HCT116 (cell line): ENCODE data around the gene MMS22L.

Experiments
- EGR1 ChIP-seq: IDR thresholded peaks from 2 replicates; pipeline ENCODE4 v1.6.1; 2012; ENCODE audit warnings: low read depth
- FOSL1 ChIP-seq: IDR thresholded peaks from 2 replicates; pipeline ENCODE4 v1.6.1; 2012; ENCODE audit warnings: low read depth
- POLR2A ChIP-seq: IDR thresholded peaks from 2 replicates; pipeline ENCODE4 v1.7.0; 2011; ENCODE audit warnings: borderline replicate concordance; ENCODE audit not compliant: insufficient read depth, insufficient read length; ENCODE audit errors: extremely low read depth
- POLR2AphosphoS5 ChIP-seq: IDR thresholded peaks from 2 replicates; pipeline ENCODE4 v1.6.1; 2011; ENCODE audit warnings: mild to moderate bottlenecking, low read depth, low read length, moderate library complexity
- RAD21 ChIP-seq: IDR thresholded peaks from 2 replicates; pipeline ENCODE4 v1.6.1; 2012; ENCODE audit warnings: low read depth, mild to moderate bottlenecking
- SIN3A ChIP-seq: IDR thresholded peaks from 2 replicates; pipeline ENCODE4 v1.6.1; 2012; ENCODE audit warnings: low read depth
- SP1 ChIP-seq: IDR thresholded peaks from 2 replicates; pipeline ENCODE4 v1.6.1; 2012; ENCODE audit warnings: low read depth
- SRF ChIP-seq: IDR thresholded peaks from 2 replicates; pipeline ENCODE4 v1.6.1; 2012; ENCODE audit warnings: low read depth
- TCF7L2 ChIP-seq: IDR thresholded peaks from 2 replicates; pipeline ENCODE4 v1.7.0; 2011; ENCODE audit warnings: borderline replicate concordance, inconsistent platforms; ENCODE audit not compliant: insufficient read depth, insufficient read length; ENCODE audit errors: extremely low read depth
- YY1 ChIP-seq: IDR thresholded peaks from 2 replicates; pipeline ENCODE4 v1.6.1; 2011; ENCODE audit warnings: low read length, low read depth, moderate library complexity, mild to moderate bottlenecking; ENCODE audit not compliant: insufficient replicate concordance; ENCODE audit errors: extremely low read depth
- ZNF274 ChIP-seq: fragments of 200-500 bp; sonication (Bioruptor generic); IDR thresholded peaks from 2 replicates; pipeline ENCODE4 v1.6.1; 2014; ENCODE audit warnings: mild to moderate bottlenecking, low read depth, low read length, inconsistent platforms
- TF ChIP-seq, protein P1 (sequence below): IDR thresholded peaks from 2 replicates; pipeline ENCODE4 v1.6.1; 2012
- TF ChIP-seq, protein P2 (sequence below), 3 experiments: fragments of 200-600 bp in 1 of 3; sonication (generic) in 1 of 3; IDR thresholded peaks in 2 of 3; conservative IDR thresholded peaks in 1 of 3; 2 replicates each; pipeline ENCODE4 v1.5.1; 2012 to 2017; ENCODE audit warnings: low read depth in 2 of 3, low read length in 2 of 3, antibody characterized with exemption in 1 of 3, borderline replicate concordance in 1 of 3, control low read depth in 1 of 3, mild to moderate bottlenecking in 1 of 3, mixed read lengths in 1 of 3, mixed run types in 1 of 3, moderate library complexity in 1 of 3; ENCODE audit not compliant: insufficient read depth in 1 of 3
- TF ChIP-seq, protein P3 (sequence below): IDR thresholded peaks from 2 replicates; pipeline ENCODE4 v1.6.1; 2012; ENCODE audit warnings: low read depth

DNA sequence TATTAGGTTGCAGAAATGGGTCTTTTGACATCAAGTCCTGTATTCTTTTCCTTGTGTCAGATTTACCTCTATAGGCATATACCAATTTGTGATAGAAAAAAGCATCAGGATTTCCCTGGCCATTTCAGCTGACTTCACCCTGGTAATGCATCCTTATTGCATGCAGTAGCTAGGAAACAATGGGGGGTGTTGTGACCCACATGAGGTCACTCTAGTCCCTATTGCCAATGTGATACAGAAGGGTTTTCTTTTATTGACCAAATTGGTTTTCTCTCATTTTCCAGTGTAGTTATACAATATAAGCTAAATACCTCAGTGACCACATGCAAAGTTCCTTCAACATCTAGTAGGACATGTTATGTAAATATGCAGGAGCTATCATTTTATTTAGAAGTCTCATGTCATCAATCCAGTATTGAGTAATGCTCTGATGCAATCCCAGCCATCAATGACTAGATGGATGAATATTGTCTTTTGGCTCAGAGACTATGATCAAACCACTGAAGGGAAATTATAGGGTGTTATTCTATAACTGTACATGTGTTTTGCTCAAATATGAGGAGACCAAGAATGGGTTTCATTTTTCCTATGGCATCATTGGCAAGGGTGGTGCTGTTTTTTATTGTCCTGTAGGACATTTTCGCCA lies 180.7 kb downstream of the MMS22L start:
- TF ChIP-seq SP1: no peak
- no peak for TF ChIP-seq RAD21
- TF ChIP-seq FOSL1: no peak
- TF ChIP-seq, protein P1, sequence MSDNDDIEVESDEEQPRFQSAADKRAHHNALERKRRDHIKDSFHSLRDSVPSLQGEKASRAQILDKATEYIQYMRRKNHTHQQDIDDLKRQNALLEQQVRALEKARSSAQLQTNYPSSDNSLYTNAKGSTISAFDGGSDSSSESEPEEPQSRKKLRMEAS: no peak
- TF ChIP-seq, protein P2, sequence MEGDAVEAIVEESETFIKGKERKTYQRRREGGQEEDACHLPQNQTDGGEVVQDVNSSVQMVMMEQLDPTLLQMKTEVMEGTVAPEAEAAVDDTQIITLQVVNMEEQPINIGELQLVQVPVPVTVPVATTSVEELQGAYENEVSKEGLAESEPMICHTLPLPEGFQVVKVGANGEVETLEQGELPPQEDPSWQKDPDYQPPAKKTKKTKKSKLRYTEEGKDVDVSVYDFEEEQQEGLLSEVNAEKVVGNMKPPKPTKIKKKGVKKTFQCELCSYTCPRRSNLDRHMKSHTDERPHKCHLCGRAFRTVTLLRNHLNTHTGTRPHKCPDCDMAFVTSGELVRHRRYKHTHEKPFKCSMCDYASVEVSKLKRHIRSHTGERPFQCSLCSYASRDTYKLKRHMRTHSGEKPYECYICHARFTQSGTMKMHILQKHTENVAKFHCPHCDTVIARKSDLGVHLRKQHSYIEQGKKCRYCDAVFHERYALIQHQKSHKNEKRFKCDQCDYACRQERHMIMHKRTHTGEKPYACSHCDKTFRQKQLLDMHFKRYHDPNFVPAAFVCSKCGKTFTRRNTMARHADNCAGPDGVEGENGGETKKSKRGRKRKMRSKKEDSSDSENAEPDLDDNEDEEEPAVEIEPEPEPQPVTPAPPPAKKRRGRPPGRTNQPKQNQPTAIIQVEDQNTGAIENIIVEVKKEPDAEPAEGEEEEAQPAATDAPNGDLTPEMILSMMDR (IDR thresholded peaks at IDR 0.05 in 2 of 3, conservative IDR thresholded peaks at IDR 0.05 in 1 of 3; ENCODE audit: borderline replicate concordance in 1 of 3, insufficient read depth in 1 of 3, low read depth in 2 of 3, low read length in 2 of 3): no peak
- TF ChIP-seq, protein P3, sequence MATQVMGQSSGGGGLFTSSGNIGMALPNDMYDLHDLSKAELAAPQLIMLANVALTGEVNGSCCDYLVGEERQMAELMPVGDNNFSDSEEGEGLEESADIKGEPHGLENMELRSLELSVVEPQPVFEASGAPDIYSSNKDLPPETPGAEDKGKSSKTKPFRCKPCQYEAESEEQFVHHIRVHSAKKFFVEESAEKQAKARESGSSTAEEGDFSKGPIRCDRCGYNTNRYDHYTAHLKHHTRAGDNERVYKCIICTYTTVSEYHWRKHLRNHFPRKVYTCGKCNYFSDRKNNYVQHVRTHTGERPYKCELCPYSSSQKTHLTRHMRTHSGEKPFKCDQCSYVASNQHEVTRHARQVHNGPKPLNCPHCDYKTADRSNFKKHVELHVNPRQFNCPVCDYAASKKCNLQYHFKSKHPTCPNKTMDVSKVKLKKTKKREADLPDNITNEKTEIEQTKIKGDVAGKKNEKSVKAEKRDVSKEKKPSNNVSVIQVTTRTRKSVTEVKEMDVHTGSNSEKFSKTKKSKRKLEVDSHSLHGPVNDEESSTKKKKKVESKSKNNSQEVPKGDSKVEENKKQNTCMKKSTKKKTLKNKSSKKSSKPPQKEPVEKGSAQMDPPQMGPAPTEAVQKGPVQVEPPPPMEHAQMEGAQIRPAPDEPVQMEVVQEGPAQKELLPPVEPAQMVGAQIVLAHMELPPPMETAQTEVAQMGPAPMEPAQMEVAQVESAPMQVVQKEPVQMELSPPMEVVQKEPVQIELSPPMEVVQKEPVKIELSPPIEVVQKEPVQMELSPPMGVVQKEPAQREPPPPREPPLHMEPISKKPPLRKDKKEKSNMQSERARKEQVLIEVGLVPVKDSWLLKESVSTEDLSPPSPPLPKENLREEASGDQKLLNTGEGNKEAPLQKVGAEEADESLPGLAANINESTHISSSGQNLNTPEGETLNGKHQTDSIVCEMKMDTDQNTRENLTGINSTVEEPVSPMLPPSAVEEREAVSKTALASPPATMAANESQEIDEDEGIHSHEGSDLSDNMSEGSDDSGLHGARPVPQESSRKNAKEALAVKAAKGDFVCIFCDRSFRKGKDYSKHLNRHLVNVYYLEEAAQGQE: no peak
- TF ChIP-seq POLR2A: no peak
- TF ChIP-seq POLR2AphosphoS5: no peak
- TF ChIP-seq YY1: no peak
- no peak for TF ChIP-seq SRF
- TF ChIP-seq ZNF274: no peak
- no peak for TF ChIP-seq SIN3A
- no peak for TF ChIP-seq TCF7L2
- TF ChIP-seq EGR1: no peak
